ENCODE measurements around the gene GLCCI1. TPM values are rescaled to one million over a fixed set of nuclear protein-coding genes. Genes with fewer than 3 reads are reported as not detected.

Gene GLCCI1
- total and polyA plus RNA-seq, 10 of the 15 experiments (the other 5 are each of a cell fraction or from before 2014, with no cell fraction given): 12.6 to 92.0 (median 27.6) TPM

DNA sequence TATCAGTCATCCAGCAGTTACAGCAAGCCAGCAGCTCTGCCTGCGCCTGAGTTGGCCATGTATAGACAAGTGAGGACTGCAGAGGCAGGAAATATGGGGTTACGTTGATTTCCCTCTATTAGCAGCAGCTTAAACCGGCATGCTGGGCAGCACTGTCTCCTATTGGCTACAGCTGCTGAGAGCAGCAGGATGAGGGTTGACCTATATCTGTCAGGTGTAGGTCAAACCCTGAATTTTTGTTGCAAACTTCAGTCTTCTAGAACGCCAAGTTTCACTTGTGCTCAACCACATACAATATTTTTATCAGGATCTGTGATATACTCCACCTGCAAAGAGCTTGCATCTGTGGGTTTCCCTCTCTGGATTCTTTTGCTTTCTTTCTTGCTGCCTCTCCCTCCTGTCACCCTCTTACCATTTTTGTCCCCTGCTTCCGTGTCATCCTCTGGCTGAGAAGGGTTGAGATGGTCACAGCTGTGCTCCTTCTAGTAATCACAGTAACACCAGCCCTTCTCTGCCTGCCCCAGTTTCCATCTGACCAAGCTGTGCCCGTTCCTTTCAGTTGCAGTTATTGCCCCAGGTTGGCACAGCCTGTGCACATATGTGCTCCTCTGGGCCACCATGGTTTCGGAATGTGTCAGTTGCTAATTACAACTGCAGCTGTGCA, 23.8 kb upstream of the GLCCI1 start (continued):
- TF ChIP-seq, protein P1, sequence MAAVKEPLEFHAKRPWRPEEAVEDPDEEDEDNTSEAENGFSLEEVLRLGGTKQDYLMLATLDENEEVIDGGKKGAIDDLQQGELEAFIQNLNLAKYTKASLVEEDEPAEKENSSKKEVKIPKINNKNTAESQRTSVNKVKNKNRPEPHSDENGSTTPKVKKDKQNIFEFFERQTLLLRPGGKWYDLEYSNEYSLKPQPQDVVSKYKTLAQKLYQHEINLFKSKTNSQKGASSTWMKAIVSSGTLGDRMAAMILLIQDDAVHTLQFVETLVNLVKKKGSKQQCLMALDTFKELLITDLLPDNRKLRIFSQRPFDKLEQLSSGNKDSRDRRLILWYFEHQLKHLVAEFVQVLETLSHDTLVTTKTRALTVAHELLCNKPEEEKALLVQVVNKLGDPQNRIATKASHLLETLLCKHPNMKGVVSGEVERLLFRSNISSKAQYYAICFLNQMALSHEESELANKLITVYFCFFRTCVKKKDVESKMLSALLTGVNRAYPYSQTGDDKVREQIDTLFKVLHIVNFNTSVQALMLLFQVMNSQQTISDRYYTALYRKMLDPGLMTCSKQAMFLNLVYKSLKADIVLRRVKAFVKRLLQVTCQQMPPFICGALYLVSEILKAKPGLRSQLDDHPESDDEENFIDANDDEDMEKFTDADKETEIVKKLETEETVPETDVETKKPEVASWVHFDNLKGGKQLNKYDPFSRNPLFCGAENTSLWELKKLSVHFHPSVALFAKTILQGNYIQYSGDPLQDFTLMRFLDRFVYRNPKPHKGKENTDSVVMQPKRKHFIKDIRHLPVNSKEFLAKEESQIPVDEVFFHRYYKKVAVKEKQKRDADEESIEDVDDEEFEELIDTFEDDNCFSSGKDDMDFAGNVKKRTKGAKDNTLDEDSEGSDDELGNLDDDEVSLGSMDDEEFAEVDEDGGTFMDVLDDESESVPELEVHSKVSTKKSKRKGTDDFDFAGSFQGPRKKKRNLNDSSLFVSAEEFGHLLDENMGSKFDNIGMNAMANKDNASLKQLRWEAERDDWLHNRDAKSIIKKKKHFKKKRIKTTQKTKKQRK (IDR thresholded peaks at IDR 0.05; ENCODE audit: low read depth, low read length): no peak

- Histone ChIP-seq H3K9me3 (replicated peaks; ENCODE audit: control insufficient read depth, insufficient read depth, low read length) (no peaks in the 10 kb centered on the region; the same call in 1 of the 3 replicates), H3K36me3 (ENCODE audit: control insufficient read depth in 2 of 2, insufficient read depth in 2 of 2, low read length in 1 of 2) (no peaks in the 10 kb centered on the region), H3K4me2 (ENCODE audit: control insufficient read depth, insufficient read depth) (no peak overlapping the region), H3K4me1 (ENCODE audit: control insufficient read depth, insufficient read depth, low read length) (peaks cover 15% of the 10 kb centered on the region), H3K27ac (ENCODE audit: control insufficient read depth, insufficient read depth) (no peak overlapping the region), H3K4me3 (no peak overlapping the region), H4K20me1 (ENCODE audit: control insufficient read depth, insufficient read depth) (no peaks in the 10 kb centered on the region), H3K27me3 (replicated peaks in 1 of 2; ENCODE audit: control insufficient read depth in 2 of 2, insufficient read depth in 2 of 2, low read length in 1 of 2) (no peaks in the 10 kb centered on the region), H3K79me2 (ENCODE audit: control insufficient read depth, insufficient read depth, low read length) (no peaks in the 10 kb centered on the region), H3K9ac (ENCODE audit: control insufficient read depth, insufficient read depth, low read length) (no peak overlapping the region), H2AFZ (ENCODE audit: control insufficient read depth, low read depth, low read length) (no peak overlapping the region)
- ChIA-PET RAD21 (ENCODE audit: unreplicated experiment) (interaction anchor here (1.5 to 5.9 kb wide), 3 partner anchors 19 to 265 kb away, joined by 4 to 80 read pairs (median 29); partner anchors contain the start of gene GLCCI1), POLR2A (interaction anchor here (0.6 to 3.7 kb wide), 3 partner anchors 14 to 21 kb away, joined by 3 to 19 read pairs (median 3); partner anchors contain the start of gene GLCCI1), CTCF (interaction anchor here (1.2 to 1.4 kb wide), 2 partner anchors 24 to 26 kb away, joined by 3 read pairs; no protein-coding TSS in a partner anchor), SMC1A (ENCODE audit: uncharacterized antibody, unreplicated experiment) (interaction anchor here (0.6 to 7.4 kb wide), 5 partner anchors 18 to 174 kb away, joined by 3 to 132 read pairs (median 4); partner anchors contain the start of gene GLCCI1)
- ATAC-seq (no peak), DNase-seq (ENCODE audit: low read depth, low spot score) (no peak), FAIRE-seq (no peak)
- 98% methylated on average over 3 of the region's 3 CpGs for WGBS (ENCODE audit: insufficient coverage, insufficient replicate concordance, low lambda C conversion rate, missing lambda C conversion rate)
- intact Hi-C loops (cut with micrococcal nuclease; ENCODE audit: unreplicated experiment): no loop called here
- in situ Hi-C loops (cut with MboI): no loop called here
- TF ChIP-seq FOXK2 (IDR thresholded peaks at IDR 0.05) (no peak), SMAD1 (IDR thresholded peaks at IDR 0.05; ENCODE audit: low read depth, partially characterized antibody) (no peak), PAX8 (IDR thresholded peaks at IDR 0.05) (no peak), RCOR1 (conservative IDR thresholded peaks at IDR 0.05; ENCODE audit: low read depth, low read length) (no peak), TARDBP (IDR thresholded peaks at IDR 0.05; ENCODE audit: borderline replicate concordance) (no peak), ESRRA (IDR thresholded peaks at IDR 0.05; ENCODE audit: low read length) (no peak), PBX3 (IDR thresholded peaks at IDR 0.05; ENCODE audit: insufficient replicate concordance, low read depth, low read length) (no peak), ELK1 (IDR thresholded peaks at IDR 0.05; ENCODE audit: low read depth, low read length) (no peak)
- TF ChIP-seq, protein P2, sequence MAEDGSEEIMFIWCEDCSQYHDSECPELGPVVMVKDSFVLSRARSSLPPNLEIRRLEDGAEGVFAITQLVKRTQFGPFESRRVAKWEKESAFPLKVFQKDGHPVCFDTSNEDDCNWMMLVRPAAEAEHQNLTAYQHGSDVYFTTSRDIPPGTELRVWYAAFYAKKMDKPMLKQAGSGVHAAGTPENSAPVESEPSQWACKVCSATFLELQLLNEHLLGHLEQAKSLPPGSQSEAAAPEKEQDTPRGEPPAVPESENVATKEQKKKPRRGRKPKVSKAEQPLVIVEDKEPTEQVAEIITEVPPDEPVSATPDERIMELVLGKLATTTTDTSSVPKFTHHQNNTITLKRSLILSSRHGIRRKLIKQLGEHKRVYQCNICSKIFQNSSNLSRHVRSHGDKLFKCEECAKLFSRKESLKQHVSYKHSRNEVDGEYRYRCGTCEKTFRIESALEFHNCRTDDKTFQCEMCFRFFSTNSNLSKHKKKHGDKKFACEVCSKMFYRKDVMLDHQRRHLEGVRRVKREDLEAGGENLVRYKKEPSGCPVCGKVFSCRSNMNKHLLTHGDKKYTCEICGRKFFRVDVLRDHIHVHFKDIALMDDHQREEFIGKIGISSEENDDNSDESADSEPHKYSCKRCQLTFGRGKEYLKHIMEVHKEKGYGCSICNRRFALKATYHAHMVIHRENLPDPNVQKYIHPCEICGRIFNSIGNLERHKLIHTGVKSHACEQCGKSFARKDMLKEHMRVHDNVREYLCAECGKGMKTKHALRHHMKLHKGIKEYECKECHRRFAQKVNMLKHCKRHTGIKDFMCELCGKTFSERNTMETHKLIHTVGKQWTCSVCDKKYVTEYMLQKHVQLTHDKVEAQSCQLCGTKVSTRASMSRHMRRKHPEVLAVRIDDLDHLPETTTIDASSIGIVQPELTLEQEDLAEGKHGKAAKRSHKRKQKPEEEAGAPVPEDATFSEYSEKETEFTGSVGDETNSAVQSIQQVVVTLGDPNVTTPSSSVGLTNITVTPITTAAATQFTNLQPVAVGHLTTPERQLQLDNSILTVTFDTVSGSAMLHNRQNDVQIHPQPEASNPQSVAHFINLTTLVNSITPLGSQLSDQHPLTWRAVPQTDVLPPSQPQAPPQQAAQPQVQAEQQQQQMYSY (CRISPR knock-in tag; IDR thresholded peaks at IDR 0.05): no peak
- no TSS peak for BruUV-seq (replicated peaks)
Measured at GRCh38 chr7:7946486-7946885, 22.1 kb upstream of the GLCCI1 start.
